Ishikawa (cell line): ENCODE results near the gene NFU1.

Source experiments
- CEBPB ChIP-seq: IDR thresholded peaks from 2 replicates; pipeline ENCODE4 v1.6.1; 2012
- CREB1 ChIP-seq: IDR thresholded peaks from 2 replicates; pipeline ENCODE4 v1.6.1; 2012; ENCODE audit warnings: low read depth
- EGR1 ChIP-seq: IDR thresholded peaks from 2 replicates; pipeline ENCODE4 v1.6.1; 2012
- EP300 ChIP-seq: IDR thresholded peaks from 2 replicates; pipeline ENCODE4 v1.6.1; 2012; ENCODE audit warnings: borderline replicate concordance
- FOXM1 ChIP-seq: IDR thresholded peaks from 2 replicates; pipeline ENCODE4 v1.6.1; 2012; ENCODE audit warnings: low read depth, borderline replicate concordance
- MAX ChIP-seq: IDR thresholded peaks from 2 replicates; pipeline ENCODE4 v1.6.1; 2012
- NFIC ChIP-seq: IDR thresholded peaks from 2 replicates; pipeline ENCODE4 v1.6.1; 2012
- RAD21 ChIP-seq: IDR thresholded peaks from 2 replicates; pipeline ENCODE4 v1.6.1; 2012; ENCODE audit warnings: low read depth
- REST ChIP-seq: IDR thresholded peaks from 2 replicates; pipeline ENCODE4 v1.6.1; 2012; ENCODE audit warnings: low read depth, mild to moderate bottlenecking
- TAF1 ChIP-seq: IDR thresholded peaks from 2 replicates; pipeline ENCODE4 v1.6.1; 2012; ENCODE audit warnings: low read depth, mild to moderate bottlenecking
- TCF12 ChIP-seq: IDR thresholded peaks from 2 replicates; pipeline ENCODE4 v1.6.1; 2012; ENCODE audit warnings: low read depth
- TEAD4 ChIP-seq: IDR thresholded peaks from 2 replicates; pipeline ENCODE4 v1.6.1; 2012
- USF1 ChIP-seq: IDR thresholded peaks from 2 replicates; pipeline ENCODE4 v1.6.1; 2012
- YY1 ChIP-seq: IDR thresholded peaks from 2 replicates; pipeline ENCODE4 v1.6.1; 2012; ENCODE audit warnings: low read depth
- ZBTB7A ChIP-seq: IDR thresholded peaks from 2 replicates; pipeline ENCODE4 v1.6.1; 2012; ENCODE audit warnings: low read depth

NFU1 gene

GRCh38 chr2:69428981-69429380, 8.3 kb downstream of the NFU1 start:
- TF ChIP-seq REST (no peak), NFIC (no peak), CREB1 (no peak), CEBPB (no peak), TEAD4 (no peak), ZBTB7A (no peak), EGR1 (no peak), TAF1 (no peak), MAX (no peak), FOXM1 (no peak), TCF12 (no peak), RAD21 (no peak), EP300 (no peak), USF1 (no peak), YY1 (no peak)

- TF ChIP-seq ZBTB7A (no peak), TAF1 (no peak), NFIC (no peak), CEBPB (no peak), TEAD4 (no peak), REST (no peak), YY1 (no peak), FOXM1 (no peak), MAX (no peak)
These were observed 12.8 kb downstream of the NFU1 start for GRCh38 chr2:69424419-69424818.

GRCh38 chr2:69422198-69422597, 15.0 kb downstream of the NFU1 start:
- no peak for TF ChIP-seq TEAD4
- no peak for TF ChIP-seq RAD21
- TF ChIP-seq EP300: no peak

GRCh38 chr2:69416147-69416546, 21.1 kb downstream of the NFU1 start:
- TF ChIP-seq REST: no peak
- TF ChIP-seq NFIC: no peak
- no peak for TF ChIP-seq USF1
- no peak for TF ChIP-seq EGR1
- no peak for TF ChIP-seq CEBPB
- no peak for TF ChIP-seq ZBTB7A
- TF ChIP-seq RAD21: no peak
- TF ChIP-seq MAX: no peak
- TF ChIP-seq FOXM1: no peak
- no peak for TF ChIP-seq EP300
- no peak for TF ChIP-seq YY1
- no peak for TF ChIP-seq TEAD4
- TF ChIP-seq TCF12: no peak
- no peak for TF ChIP-seq CREB1
- TF ChIP-seq TAF1: no peak

- no peak for TF ChIP-seq CEBPB
- no peak for TF ChIP-seq USF1
- no peak for TF ChIP-seq CREB1
- TF ChIP-seq REST: no peak
- TF ChIP-seq YY1: no peak
- no peak for TF ChIP-seq TAF1
- no peak for TF ChIP-seq RAD21
- TF ChIP-seq EGR1: no peak
- TF ChIP-seq FOXM1: no peak
These were observed 26.1 kb downstream of the NFU1 start for GRCh38 chr2:69411120-69411519.
